ENCODE data around the gene TSPAN17. TPM values are rescaled to one million over a fixed set of nuclear protein-coding genes. Genes with fewer than 3 reads are reported as not detected.
A peak's percentile ranks its signal among the peaks of the same experiment; 100 is the strongest.

Gene TSPAN17
- polyA plus RNA-seq, 5 donors, result 25.2 to 38.3 (median 32.8) TPM

DNA sequence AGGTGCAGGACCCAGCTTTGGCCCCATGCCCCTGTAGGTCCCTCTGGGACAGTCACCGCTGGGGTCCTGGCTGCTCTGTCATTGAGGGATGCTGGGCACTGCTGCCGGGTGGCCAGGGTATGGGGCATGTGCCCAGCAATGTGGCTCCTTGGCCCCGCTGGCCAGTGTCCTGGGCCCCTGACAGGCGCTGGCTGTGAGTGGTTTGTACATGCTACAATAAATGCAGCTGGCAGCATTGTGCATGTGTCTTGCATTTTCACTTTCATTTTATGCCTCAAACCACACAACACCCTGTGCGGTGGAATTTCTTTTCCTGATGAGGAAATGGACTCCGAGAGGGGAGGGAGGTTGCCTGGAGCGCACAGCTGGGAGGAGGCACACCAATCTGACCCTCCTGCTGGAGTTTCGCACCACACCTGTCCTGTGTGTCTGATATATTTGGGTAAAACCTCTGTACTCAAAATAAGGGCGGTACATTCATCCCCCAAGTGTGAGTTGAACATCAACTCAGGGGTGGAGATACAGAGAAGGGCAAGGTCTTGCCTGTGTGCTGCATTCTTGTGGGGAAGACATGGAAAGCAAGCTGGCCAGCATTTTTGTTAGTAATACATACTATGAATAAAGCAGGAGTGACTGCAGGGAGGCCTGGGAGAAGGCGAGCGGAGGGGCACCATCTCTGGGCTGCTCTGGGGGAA lies 11.7 kb downstream of the TSPAN17 start:
- no peak for DNase-seq

DNA sequence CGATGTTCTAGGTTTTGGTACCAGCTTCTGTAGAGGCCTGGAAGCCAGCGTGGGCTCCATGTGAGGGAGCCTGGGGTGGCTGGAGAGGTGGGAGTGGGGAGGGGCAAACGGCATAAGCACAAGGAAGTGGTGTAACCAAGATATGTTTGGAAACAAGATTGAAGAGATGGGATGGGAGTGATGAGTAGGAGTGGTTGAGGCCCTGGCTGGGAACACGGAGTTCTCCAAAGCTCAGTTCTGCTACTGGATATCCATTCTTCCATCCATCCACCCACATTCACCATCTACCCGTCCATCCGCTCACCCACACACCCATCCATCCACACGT lies 12.2 kb downstream of the TSPAN17 start:
- no peak for DNase-seq

DNA sequence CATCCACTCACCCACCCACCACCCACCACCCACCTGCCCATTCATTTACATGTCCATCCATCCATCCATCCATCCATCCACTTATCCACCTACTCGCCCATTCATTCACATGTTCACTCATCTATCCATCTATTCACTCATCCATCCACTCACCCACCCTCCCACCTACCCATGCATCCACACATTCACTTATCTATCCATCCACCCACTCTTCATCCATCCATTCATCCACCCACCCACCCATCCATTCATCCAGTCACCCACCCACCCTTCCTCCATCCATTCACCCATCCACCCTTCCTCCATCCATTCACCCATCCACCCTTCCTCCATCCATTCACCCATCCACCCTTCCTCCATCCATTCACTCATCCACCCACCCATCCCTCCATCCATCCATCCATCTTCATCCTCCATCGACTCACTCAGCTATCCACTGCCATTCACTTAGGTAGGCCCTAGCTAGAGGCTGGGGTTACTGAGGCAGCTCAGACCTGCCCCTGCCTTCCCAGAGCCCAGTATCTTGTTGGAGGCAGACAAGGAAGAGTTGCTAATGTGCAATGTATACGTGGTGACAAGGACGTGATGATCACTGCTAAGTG lies 12.7 kb downstream of the TSPAN17 start:
- no peak for DNase-seq

DNA sequence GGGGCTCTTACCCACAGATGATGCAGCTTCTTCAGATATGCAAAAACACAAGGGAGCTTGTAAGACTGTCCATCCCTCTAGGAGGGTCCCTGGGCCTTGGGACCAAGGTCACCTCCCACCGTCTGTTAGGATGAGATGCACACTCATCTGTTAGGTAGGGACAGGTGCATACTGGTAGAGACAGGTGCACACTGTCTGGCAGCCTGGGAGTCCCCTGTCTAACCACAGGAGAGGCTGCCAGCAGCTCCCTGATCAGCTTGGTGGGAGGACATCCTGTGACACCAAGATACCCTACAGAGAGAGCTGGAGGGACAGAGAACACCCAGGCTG lies 13.2 kb downstream of the TSPAN17 start:
- no peak for DNase-seq

DNA sequence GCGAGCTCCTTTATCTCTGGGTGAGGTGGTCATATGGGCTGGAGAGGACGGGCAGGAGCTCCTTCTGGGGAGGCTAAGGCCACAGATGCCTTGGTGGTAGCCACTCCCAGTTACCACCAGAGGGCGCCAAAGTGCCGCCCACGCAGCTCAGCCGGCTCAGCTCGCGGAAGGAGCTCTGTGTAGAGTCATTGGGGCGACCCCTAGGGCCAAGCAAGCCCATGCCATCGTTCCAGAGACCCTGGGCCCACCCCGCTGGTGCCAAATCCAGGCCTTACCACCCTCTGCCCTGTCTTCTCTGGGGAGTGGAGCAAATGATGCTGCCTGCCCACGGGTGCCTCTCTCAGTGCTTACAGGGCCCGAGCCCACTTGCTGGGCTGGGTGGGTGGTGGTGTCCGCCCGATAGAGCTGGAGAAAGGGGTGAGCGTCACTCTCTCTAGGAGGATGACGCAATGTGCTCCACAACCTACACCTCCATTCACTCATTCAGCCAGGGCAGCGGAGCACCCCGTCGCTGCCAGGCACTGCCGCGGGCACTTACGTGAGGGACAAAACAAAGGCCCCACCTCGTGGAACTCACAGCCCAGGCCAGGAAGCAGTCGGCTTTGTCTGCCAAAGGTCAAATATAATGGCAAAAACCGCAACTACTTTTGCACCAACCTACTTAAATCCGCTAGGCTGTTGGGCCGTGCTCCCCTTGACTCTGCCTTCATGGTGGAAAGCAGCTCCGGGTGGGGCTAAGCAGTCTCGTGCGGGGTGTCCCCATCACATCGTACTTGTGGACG lies 13.8 kb downstream of the TSPAN17 start:
- peak; percentile 64 to 72 for DNase-seq

DNA sequence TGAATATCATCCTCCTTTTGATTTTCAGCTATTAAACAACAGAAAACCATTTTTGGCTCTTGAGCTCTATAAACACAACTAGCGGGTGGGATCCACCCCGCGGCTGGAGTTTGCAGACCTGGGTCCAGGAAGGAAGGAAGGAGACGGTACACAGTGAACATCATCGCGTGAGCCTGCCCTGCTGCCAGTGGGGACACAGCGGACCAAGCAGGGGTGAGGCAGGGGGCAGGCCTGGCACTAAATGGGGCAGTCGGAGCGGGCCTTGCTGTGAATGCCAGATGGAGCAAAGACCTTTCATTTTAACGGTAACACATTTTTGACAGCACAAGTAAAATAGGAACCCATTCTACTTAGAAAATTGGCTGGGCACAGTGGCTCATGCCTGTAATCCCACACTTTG lies 14.4 kb downstream of the TSPAN17 start:
- DNase-seq, result no peak

DNA sequence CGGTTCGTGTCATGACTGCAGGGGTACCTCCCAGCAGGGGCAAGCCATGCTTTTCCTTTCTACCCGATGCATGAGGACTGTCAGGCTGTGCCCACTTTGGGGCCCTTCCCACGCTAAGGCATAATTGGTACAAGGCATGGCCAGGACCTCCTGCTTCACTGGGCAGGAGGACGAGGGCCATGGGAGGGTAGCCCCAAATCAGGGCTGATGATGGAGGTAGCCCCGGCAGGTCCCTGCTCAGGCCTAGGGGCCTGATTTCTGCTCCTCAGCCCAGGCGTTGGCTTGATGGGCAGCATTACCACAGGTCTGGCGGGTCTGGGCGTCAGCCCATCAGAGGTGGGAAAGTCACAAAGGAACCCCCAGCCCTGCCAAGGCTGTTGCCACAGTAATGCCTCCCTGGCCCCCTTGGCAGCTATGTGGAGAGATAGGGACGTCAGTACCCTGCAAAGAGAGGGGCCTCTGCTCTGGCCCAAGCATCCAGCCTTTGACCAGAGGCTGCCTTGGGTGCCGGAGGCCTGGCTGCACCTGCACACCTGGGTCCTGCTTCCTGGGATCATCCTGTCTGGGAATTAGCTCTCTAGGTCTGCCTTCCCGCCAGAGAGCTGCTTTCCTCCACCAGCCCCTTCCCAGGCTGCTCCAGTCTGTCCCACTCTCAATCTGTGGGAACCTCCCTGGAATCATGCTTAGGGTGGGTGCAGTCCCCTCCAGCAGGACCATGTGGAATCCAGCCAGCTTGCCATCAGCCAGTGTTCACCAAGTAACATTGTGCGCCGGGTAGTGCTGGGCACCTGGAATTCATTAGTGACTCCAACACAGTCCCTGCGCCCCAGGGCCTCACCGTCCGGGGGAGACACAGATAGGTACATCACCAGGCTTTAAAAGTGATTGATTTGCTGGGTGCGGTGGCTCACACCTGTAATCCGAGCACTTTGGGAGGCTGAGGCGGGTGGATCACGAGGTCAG lies 15.4 kb downstream of the TSPAN17 start:
- DNase-seq, result no peak

DNA sequence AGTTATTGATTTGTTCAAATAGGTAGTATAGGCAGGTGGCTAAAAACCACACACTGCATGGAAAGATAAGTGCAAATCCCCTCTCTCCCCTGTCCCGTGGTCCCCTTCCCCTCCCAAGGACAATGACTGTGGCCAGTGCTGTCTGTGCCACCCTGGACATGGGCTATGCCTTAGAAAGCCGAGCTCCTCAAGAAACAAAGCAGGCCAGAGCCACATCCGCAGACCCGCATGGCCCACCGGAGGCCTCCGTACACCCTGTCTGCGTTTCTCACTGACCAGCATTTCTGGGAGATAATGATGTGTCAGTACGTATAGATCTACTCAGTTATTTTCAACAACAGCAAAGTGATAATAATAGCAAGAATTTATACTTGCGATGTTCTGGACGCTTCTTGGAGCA lies 16.3 kb downstream of the TSPAN17 start:
- no peak for DNase-seq

DNA sequence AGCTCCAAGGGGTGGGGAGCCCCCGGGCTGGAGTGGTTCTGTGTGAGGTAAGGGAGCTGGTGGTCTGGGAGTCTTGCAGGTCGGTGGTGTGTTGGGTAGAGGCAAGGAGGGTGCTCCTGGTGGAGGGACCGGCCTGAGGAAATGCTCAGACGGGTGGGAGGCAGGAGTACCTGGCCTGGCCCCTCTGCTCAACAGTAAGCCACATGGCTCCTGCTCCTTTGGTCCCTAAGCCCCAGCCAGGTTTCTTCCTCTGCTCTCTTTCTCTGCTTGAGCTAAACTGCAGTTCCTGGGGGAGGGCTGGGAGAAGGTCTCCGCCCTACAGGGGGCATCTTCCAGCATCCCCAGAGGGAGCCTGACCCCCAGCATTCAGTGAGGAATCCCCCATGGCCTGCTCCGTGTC lies 17.2 kb downstream of the TSPAN17 start:
- no peak for DNase-seq

DNA sequence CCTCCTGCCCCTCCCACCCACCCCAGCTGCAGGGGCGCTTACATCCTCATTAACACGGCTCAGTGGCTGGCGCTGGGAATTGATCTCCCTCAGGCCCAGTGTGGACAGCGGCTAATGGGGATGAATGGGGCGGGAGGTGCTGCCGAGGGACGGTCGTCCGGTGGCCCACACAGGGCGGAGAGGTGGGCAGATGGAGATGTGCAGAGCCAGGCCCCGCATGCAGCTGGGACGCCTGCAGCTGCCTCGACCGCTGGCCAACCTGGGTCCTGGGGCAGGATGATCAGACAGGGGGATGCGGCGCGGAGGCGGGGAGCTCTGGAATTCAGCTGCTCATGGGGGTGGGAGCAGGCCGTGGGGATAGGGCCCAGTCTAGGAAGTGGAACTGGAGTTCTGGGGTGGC lies 17.6 kb downstream of the TSPAN17 start:
- DNase-seq, result no peak

DNA sequence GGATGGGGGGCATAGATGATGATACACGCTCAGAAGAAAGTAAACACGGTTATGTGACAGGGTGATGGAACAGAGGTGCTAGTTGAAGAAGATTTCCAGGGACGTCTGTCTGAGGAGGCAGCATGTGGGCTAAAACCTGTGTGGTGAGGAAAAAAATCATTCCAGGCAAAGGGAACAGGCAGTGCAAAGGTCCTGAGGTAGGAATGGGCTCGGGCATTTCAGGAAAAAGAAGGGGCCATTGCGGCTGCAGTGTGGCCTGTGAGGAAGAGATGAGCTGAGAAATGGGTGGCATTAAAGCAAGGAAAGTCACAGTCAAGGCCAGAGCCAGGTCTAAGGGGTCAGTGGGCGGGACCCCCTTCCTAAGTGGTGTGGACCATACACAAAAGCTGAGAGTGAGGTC lies 18.2 kb downstream of the TSPAN17 start:
- DNase-seq, result no peak

DNA sequence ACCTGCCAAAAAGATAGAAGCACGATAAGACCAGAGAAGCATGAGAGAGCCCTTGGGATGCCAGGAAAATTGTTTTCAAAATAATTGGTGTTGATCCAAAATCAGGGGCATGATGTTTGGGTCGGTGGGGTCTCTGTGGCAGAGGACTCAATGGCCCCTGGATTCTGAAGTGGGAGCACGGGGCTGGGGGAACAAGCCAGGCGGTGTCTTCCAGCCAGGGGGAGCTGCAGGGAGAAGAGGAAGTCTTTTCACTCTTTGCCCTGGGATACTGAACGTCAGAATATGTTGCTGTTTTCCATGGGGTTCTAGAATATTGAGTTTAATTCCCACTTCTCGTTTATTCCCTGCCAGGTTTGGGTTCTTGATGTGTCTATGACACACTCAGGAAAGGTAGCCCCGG lies 20.4 kb downstream of the TSPAN17 start:
- DNase-seq, result no peak

DNA sequence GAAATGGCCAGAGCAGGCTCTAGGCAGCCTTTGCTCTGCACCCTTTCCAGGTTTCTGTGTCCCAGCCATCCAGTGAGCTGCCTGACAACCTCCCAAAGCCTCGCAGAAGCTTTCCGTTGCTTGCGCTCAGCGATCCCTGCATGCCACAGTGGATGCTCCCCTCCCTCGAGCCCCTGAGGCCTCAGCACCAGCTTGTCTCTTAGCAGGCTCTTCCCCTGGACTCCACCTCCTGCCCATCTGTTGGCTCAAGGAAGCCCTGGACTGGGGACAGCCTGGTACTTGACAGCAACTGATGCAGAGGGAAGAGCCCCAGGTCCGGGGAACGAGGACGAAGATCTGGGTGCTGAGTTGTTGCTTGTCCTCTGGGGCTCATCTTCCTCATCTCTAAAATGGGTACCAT lies 23.2 kb downstream of the TSPAN17 start:
- DNase-seq, result no peak

DNA sequence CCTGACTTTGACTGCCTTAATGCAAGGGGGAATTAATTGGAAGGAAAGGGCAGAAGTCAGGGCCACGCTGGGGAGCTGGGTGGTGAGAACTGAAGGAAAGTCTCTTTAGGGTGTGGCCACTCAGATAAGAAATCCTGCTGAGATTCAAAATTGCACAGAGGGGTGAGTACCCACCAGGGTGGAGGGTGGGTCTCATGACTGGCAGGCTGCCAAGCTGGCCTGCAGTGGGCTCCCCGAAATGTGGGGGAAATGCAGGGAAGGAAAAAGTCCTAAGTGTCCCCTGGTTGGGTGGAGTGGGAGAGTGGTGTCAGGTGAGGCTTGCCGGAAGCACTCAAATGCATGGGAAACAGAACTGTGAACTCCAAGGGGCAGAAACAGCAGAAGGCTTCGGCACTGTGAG lies 24.1 kb downstream of the TSPAN17 start:
- no peak for DNase-seq

DNA sequence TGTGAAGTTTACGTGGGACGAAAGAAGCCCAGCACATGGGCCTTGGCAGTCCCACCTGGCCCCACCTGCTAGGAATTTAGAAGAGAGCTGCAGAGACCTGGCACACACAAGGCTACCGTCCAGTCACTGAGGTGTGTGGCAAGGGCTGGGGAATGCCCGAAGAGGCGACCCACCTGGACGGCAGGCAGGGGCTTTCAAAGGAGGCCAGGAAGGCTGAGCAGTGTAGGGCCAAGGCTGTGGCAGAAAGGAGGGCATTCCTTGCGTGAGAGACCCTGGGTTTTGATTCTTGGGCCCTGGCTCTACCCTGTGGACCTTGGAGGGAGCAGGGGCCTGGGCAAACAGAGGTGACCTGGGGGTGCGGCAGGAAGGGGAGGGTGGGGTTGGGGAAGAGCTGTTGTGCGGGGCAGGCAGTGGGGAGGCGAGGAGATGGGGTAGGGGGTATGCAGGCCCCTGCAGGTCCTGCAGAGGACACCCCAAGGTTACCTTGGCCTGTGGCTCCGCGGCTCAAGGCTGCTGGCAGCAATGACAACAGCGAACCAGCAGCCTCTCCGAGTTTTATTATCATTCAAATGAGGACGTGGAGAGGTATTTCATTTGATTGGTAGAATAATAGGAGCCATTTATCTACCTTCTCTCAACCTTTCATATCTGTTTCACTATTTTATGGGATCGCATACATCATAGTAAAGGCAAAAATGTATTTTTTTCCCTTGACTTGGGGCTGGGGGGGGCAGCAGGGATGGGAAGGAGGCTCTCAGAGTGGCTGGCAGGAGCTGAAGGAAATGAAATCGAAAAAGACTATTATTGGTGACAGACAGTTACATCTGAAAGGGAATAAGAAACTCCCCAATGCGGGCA lies 24.8 kb downstream of the TSPAN17 start:
- no peak for DNase-seq

DNA sequence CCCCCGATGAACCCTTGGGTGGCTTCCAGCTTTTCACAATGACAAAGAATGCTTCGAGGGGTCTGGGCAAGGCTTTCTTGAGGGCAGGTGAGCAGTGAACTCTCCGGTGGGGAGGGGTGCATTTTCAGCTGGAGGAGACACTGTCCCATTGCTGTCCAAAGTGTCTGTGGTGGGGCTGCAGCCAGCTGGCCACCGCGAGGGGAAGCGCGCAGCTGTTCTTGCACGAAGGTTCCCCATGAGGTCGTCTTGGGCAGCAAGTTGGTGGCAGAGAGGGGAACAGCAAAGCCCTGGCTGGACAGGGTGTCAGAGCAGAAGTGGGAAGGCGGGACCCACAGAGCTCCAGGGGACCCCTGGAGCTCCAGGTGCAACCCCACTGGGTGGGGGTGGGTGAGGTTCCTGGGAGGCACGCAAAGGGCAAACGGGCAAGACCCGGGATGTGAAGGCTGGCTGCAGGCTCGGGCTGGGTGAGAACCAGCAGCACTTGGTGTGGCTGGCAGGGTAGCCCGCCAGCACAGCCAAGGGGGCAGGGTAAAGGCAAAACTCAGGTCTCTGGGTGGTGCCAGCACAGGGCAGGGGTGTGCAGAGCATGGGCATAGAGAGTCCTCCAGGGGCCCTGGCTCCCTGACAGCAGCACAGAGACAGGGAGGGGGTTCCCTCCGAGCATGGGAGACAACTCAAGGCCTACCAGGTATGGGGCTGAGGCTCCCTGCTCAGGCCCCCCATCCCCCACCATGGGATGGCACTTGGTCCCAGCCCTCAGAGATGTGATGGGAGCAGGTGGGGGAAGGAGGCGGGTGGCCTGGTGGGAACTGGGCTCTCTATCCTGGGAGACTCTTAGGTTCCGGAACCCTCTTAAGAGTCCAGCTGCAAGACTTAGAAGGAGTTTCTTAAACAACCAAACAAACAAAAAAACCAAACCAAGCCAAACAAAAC lies 26.6 kb downstream of the TSPAN17 start:
- no peak for DNase-seq

DNA sequence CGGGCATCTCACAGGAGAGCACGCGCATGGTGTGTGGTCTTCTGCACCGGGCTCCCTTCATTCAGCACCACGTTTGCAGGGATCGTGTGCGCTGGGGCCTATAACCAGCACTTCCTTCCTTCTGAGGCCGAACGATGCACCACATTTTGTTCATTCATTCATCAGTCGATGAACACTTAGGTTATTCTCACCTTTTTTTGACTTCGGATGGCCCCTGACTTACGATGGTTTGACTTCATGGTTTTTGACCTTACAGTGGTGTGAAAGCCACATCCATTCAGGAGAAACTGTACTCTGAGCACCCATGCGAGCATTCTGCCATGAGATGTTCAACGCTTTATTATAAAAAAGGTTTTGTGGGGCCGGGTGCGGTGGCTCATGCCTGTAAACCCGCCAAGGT lies 27.5 kb downstream of the TSPAN17 start:
- DNase-seq, result no peak

DNA sequence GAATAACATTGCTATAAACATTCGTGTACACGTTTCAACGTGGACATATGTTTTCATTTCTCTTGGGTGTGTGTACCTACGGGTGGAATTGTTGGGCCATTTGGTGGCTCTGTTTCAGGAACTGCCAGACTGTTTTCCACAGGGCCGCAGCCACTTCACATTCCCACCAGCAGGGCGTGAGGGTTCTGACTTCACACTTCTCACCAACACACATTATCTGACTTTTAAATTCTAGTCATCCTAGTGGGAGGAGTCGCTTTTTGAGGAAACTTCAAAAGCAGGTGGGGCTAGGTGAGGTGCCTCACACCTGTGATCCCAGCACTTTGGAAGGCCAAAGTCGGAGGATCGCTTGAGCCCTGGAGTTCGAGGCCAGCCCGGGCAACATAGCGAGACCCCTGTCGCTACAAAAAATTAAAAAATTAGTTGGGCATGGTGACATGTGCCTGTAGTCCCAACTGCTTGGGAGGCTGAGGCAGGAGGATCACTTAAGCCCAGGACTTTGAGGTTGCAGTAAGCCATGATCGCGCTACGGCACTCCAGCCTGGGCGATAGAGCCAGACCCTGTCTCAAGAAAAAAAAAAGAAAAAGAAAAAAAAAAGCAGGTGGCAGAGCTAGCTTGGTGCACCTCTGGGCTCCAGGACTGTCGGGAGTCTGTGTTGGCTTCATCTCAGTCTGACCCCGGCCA lies 28.5 kb downstream of the TSPAN17 start:
- no peak for DNase-seq

DNA sequence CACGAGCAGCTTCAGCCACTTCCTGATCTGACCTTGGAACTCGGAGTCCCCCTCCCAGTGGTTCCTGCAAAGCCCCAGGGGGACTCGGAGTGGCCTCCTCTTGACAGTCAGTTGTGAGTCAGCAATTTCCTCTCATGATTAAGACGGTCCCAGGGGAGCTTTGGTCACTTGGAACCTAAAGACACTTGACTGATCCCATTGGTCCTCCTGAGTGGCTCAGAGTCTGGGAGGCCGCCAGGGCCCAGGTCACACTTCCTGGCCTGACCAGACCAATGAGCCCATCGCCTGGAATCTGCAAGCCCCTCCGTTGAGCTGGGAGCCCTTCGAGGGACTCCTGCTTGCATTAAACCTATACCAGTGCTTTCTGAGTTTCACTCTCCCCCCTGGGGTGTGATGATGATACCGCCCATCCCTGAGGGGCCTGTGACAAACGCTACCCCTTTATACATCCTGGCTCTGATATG lies 29.1 kb downstream of the TSPAN17 start:
- DNase-seq, result no peak

Measured in right lung (tissue), 5 donors.